ENCODE measurements around the gene VPS18.

VPS18 gene

DNA sequence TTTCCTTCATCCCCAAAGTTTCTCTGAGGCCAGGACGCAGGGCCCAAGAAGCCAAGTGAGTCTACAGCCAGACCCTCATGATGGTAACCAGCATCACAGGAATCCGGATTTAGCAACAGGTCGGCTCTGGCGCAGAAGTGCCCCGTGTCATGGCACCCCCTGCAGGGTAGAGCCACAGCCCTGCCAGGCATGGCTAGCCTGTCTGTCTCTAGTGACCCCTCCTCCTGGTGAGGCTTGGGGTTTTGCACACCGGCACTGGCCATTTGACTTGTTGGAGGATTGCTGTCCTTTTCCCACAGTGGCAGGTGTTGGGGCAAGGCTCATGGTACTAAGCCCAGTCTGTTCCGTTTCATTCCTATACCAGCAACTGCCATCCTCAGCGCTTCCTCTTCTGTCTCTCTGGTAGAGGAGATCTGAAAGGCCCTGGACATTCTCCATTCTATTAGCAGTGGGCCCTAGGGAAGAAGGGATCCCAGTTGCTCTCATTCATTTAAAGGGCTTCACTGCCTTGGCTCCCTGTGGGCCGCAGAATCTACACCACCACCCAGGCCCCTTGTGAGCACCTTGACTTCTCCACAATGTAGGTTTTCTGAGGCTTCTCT lies 49.6 kb downstream of the VPS18 start:
- H3K9me3 ChIP-seq (ENCODE audit: insufficient read depth, low read length): no peaks in the 10 kb centered on the region
- no peaks in the 10 kb centered on the region for H3K79me2 ChIP-seq (ENCODE audit: low read length)
- no peak overlapping the region for H3K4me3 ChIP-seq (ENCODE audit: low read length)
- H3K36me3 ChIP-seq (replicated peaks; ENCODE audit: low read depth, low read length): no peaks in the 10 kb centered on the region
- no peak overlapping the region for H3K27ac ChIP-seq (ENCODE audit: low read length)
- no peak for TF ChIP-seq EZH2phosphoT487 (IDR thresholded peaks at IDR 0.05; ENCODE audit: low read depth)
- TF ChIP-seq, protein P1, sequence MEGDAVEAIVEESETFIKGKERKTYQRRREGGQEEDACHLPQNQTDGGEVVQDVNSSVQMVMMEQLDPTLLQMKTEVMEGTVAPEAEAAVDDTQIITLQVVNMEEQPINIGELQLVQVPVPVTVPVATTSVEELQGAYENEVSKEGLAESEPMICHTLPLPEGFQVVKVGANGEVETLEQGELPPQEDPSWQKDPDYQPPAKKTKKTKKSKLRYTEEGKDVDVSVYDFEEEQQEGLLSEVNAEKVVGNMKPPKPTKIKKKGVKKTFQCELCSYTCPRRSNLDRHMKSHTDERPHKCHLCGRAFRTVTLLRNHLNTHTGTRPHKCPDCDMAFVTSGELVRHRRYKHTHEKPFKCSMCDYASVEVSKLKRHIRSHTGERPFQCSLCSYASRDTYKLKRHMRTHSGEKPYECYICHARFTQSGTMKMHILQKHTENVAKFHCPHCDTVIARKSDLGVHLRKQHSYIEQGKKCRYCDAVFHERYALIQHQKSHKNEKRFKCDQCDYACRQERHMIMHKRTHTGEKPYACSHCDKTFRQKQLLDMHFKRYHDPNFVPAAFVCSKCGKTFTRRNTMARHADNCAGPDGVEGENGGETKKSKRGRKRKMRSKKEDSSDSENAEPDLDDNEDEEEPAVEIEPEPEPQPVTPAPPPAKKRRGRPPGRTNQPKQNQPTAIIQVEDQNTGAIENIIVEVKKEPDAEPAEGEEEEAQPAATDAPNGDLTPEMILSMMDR (IDR thresholded peaks at IDR 0.05; ENCODE audit: low read depth, low read length): no peak
- H3K4me2 ChIP-seq (ENCODE audit: low read length): no peak overlapping the region
- peaks cover 33% of the 10 kb centered on the region for H3K4me1 ChIP-seq (ENCODE audit: low read length)
- H4K20me1 ChIP-seq (ENCODE audit: insufficient read depth, low read length): no peaks in the 10 kb centered on the region
- H3K27me3 ChIP-seq (ENCODE audit: low read depth, low read length): no peaks in the 10 kb centered on the region
- no peak overlapping the region for H2AFZ ChIP-seq (ENCODE audit: low read depth, low read length)
- H3K9ac ChIP-seq (ENCODE audit: low read length): no peak overlapping the region

DNA sequence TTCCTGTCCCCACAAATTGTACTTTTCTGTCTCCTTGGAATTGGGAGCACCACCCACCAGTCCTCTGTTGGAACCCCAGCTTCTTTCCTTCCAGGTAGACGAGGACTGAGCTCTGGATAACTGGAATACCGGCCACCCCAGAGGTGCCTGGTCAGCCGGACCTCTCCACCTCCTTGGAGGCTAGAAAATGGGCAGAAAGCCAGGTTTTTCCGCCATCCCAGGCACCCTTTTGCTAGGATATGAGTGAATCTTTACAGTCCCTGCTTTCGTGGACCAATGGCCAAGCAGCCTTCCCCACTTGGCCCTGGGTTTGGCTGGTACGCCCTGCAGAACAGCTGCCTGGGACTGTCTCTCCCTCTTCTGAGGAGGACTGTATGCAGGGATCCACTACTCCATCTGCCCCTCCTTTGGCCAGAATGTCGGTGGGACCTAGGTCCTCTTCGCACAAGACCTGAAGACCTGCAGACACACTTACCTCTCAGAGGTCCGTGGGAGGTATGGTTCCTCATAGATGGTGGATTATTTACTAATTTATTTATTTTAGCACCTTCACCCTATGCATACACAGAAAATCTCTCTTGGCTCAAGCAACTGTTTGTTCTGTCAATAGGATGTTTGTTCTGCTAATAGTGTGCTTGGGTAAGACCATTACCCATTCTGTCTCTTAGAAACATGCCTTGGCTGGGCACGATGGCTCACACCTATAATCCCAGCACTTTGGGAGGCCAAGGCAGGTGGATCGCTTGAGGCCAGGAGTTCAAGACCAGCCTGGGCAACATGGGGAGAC lies 50.5 kb downstream of the VPS18 start:
- H3K79me2 ChIP-seq (ENCODE audit: low read length): no peaks in the 10 kb centered on the region
- no peak overlapping the region for H2AFZ ChIP-seq (ENCODE audit: low read depth, low read length)
- H3K4me3 ChIP-seq (ENCODE audit: low read length): no peak overlapping the region
- no peaks in the 10 kb centered on the region for H3K36me3 ChIP-seq (replicated peaks; ENCODE audit: low read depth, low read length)
- no peaks in the 10 kb centered on the region for H4K20me1 ChIP-seq (ENCODE audit: insufficient read depth, low read length)
- H3K9ac ChIP-seq (ENCODE audit: low read length): no peak overlapping the region
- peaks cover 32% of the 10 kb centered on the region for H3K4me1 ChIP-seq (ENCODE audit: low read length)
- TF ChIP-seq, protein P1 (IDR thresholded peaks at IDR 0.05; ENCODE audit: low read depth, low read length): no peak
- TF ChIP-seq EZH2phosphoT487 (IDR thresholded peaks at IDR 0.05; ENCODE audit: low read depth): no peak
- no peak overlapping the region for H3K4me2 ChIP-seq (ENCODE audit: low read length)
- H3K9me3 ChIP-seq (ENCODE audit: insufficient read depth, low read length): no peaks in the 10 kb centered on the region
- no peak overlapping the region for H3K27ac ChIP-seq (ENCODE audit: low read length)
- H3K27me3 ChIP-seq (ENCODE audit: low read depth, low read length): no peaks in the 10 kb centered on the region

DNA sequence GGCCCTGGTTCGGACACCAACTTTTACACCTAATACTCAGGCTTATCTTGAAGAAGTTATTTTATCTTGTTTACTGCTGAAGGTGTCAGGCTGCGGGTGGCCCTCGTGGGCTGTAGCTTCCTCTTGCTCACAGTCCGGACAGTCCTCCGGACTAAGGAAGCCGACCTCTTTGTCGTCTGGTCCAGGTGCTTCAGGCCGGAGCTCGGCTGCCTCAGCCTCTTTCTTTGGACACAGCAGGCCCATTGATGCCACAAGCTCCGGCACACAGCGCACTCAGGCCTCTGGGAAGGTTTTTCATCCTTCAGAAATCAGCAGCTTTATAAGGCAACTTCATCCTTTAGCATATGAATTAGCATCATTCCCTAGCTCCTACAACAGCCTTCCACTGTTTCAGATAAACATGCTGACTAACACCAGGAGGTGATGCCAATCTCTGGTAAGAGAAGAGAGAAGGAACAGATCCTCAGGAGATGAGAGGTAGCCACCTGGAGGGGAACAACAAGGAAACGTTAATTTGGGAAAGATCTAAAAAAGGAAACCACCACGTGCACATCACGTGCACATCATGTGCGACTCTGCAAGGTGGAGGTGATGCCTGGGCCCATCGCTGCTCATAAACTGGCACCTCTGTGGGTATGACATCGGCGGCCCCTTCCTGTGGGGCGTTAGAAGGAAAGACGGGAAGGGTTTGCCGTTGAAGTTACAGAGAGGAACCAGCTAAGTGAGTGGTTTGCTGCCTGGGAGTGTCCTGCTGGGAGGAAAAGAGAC lies 54.6 kb downstream of the VPS18 start:
- no peak overlapping the region for H3K4me3 ChIP-seq (ENCODE audit: low read length)
- no peaks in the 10 kb centered on the region for H3K27me3 ChIP-seq (ENCODE audit: low read depth, low read length)
- peaks cover 17% of the 10 kb centered on the region for H3K4me1 ChIP-seq (ENCODE audit: low read length)
- no peak overlapping the region for H3K27ac ChIP-seq (ENCODE audit: low read length)
- H2AFZ ChIP-seq (ENCODE audit: low read depth, low read length): no peak overlapping the region
- TF ChIP-seq, protein P1 (IDR thresholded peaks at IDR 0.05; ENCODE audit: low read depth, low read length): no peak
- TF ChIP-seq EZH2phosphoT487 (IDR thresholded peaks at IDR 0.05; ENCODE audit: low read depth): no peak
- H3K36me3 ChIP-seq (replicated peaks; ENCODE audit: low read depth, low read length): no peaks in the 10 kb centered on the region
- no peaks in the 10 kb centered on the region for H3K9me3 ChIP-seq (ENCODE audit: insufficient read depth, low read length)
- H3K9ac ChIP-seq (ENCODE audit: low read length): no peak overlapping the region
- no peak overlapping the region for H3K4me2 ChIP-seq (ENCODE audit: low read length)
- no peaks in the 10 kb centered on the region for H4K20me1 ChIP-seq (ENCODE audit: insufficient read depth, low read length)
- no peaks in the 10 kb centered on the region for H3K79me2 ChIP-seq (ENCODE audit: low read length)

DNA sequence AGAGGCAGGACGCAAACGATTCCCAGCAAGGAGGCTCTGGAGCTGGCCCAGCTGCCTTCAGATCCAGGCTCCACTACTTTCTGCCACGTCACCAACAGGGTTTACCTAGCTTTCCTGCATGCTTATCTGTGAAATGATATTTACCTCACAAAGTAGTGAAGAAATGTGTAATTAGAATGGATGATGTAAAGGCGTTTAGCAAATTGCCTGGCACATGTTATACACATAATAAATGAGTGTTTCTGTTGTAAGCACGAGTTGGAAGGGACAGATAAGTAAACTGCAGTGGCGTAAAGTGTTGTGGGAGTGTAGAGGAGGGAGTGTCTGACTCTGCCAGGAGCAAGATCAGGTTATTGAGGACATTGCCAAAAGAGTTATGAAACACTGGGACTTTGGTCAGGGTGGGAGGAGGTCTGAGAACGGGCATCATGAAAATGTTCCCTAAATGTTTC lies 55.5 kb downstream of the VPS18 start:
- Histone ChIP-seq H2AFZ (ENCODE audit: low read depth, low read length) (no peak overlapping the region), H3K4me3 (ENCODE audit: low read length) (no peak overlapping the region), H3K9me3 (ENCODE audit: insufficient read depth, low read length) (no peaks in the 10 kb centered on the region), H4K20me1 (ENCODE audit: insufficient read depth, low read length) (no peaks in the 10 kb centered on the region), H3K79me2 (ENCODE audit: low read length) (no peaks in the 10 kb centered on the region), H3K27me3 (ENCODE audit: low read depth, low read length) (no peaks in the 10 kb centered on the region), H3K27ac (ENCODE audit: low read length) (no peak overlapping the region), H3K4me2 (ENCODE audit: low read length) (no peak overlapping the region), H3K9ac (ENCODE audit: low read length) (no peak overlapping the region), H3K36me3 (replicated peaks; ENCODE audit: low read depth, low read length) (no peaks in the 10 kb centered on the region), H3K4me1 (ENCODE audit: low read length) (peaks cover 20% of the 10 kb centered on the region)
- TF ChIP-seq, protein P1 (IDR thresholded peaks at IDR 0.05; ENCODE audit: low read depth, low read length): no peak
- TF ChIP-seq EZH2phosphoT487 (IDR thresholded peaks at IDR 0.05; ENCODE audit: low read depth): no peak

Measured in OCI-LY3 (cell line).